ENCODE measurements around the gene SERINC3. TPM values are rescaled to one million over a fixed set of nuclear protein-coding genes. Genes with fewer than 3 reads are reported as not detected.

Gene SERINC3
- total RNA-seq, 2 experiments from 2014 or later: 39.5 to 40.2 TPM

DNA sequence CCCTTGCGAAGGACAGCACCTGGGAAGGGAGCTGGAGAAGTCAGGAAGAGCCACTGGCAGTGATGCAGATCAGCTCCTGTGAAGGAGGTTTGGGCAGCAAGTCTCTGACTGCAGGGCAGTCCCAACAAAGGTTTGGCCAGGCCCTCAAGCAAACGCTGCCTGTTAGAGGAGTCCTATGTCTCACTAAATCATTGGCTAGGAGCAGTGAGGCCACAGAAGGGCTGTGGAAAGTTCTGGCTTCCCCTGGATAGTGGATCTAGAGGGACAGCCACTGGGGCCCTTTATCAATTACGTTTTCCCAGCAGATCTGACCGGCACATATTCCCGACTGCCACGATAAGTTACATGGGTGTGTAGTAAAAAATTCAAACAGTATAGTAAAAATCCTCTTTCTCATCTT is 43.7 kb downstream of the SERINC3 start:
- intact Hi-C loops (cut with DNase I, micrococcal nuclease): loop anchor here in 1 of 2 experiments (5.0 to 10.0 kb wide), 6 partner anchors 134 to 487 kb away; partner anchors contain the start of genes FITM2, OSER1, STK4 and TOMM34
- TF ChIP-seq, protein P1, sequence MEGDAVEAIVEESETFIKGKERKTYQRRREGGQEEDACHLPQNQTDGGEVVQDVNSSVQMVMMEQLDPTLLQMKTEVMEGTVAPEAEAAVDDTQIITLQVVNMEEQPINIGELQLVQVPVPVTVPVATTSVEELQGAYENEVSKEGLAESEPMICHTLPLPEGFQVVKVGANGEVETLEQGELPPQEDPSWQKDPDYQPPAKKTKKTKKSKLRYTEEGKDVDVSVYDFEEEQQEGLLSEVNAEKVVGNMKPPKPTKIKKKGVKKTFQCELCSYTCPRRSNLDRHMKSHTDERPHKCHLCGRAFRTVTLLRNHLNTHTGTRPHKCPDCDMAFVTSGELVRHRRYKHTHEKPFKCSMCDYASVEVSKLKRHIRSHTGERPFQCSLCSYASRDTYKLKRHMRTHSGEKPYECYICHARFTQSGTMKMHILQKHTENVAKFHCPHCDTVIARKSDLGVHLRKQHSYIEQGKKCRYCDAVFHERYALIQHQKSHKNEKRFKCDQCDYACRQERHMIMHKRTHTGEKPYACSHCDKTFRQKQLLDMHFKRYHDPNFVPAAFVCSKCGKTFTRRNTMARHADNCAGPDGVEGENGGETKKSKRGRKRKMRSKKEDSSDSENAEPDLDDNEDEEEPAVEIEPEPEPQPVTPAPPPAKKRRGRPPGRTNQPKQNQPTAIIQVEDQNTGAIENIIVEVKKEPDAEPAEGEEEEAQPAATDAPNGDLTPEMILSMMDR (IDR thresholded peaks at IDR 0.05): no peak
- H3K27me3 ChIP-seq (ENCODE audit: control insufficient read depth in 1 of 2, insufficient read depth in 2 of 2, low read length in 2 of 2): no peaks in the 10 kb centered on the region
- Mint-ChIP-seq H3K27ac (peak overlapping the region; percentile 12), H3K9me3 (no peaks in the 10 kb centered on the region), H3K27me3 (no peaks in the 10 kb centered on the region), H3K4me3 (peak overlapping the region; percentile 49), H3K36me3 (ENCODE audit: low read depth) (peaks cover 34% of the 10 kb centered on the region), H3K4me1 (ENCODE audit: low read depth) (peaks cover 26% of the 10 kb centered on the region)
- DNase-seq (no peak), ATAC-seq (ENCODE audit: poor library complexity) (no peak)
- no peak overlapping the region for H3K4me3 ChIP-seq (ENCODE audit: low read length)
- POLR2A ChIA-PET: no interaction called here
- CTCF ChIA-PET: no interaction called here
- no peaks in the 10 kb centered on the region for H3K9me3 ChIP-seq (ENCODE audit: control insufficient read depth in 1 of 2, insufficient read depth in 1 of 2, low read length in 2 of 2)
- H3K36me3 ChIP-seq (ENCODE audit: insufficient read depth, low read length): peaks cover 28% of the 10 kb centered on the region
- H3K4me1 ChIP-seq (ENCODE audit: insufficient read depth, low read length): peaks cover 18% of the 10 kb centered on the region
- H3K27ac ChIP-seq (ENCODE audit: low read depth in 1 of 2, low read length in 2 of 2): no peak overlapping the region

DNA sequence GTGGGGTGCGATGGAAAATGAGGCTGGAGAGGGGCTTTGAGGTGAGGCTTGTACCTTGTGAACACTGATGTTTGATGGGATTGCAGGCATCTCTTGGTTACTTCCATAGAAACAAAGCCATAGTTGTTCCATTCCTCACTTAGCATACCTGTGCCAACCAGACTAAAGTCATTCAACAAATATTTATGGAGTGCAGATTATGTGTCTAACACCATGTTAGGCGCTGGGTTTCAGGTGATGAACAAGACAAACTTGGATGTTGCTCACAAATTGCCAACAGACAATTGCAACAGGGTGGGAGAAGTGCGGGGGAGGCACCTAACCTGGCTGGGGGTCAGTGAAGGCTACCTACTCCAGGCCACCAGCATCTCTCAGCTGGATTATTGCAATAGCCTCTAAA is 44.7 kb downstream of the SERINC3 start:
- ChIA-PET CTCF (no interaction called here), POLR2A (interaction anchor here (2.2 kb wide), 1 partner anchor 44 kb away, joined by 29 read pairs; the partner anchor contains the start of gene SERINC3)
- no peaks in the 10 kb centered on the region for H3K27me3 ChIP-seq (ENCODE audit: control insufficient read depth in 1 of 2, insufficient read depth in 2 of 2, low read length in 2 of 2)
- Mint-ChIP-seq H3K27ac (peak overlapping the region; percentile 96), H3K9me3 (no peaks in the 10 kb centered on the region), H3K27me3 (no peaks in the 10 kb centered on the region), H3K4me1 (ENCODE audit: low read depth) (peaks cover 26% of the 10 kb centered on the region), H3K36me3 (ENCODE audit: low read depth) (peaks cover 26% of the 10 kb centered on the region), H3K4me3 (peak overlapping the region; percentile 71)
- TF ChIP-seq, protein P1 (IDR thresholded peaks at IDR 0.05): no peak
- H3K4me3 ChIP-seq (ENCODE audit: low read length): no peak overlapping the region
- no peak for DNase-seq
- peaks cover 18% of the 10 kb centered on the region for H3K4me1 ChIP-seq (ENCODE audit: insufficient read depth, low read length)
- intact Hi-C loops (cut with DNase I, micrococcal nuclease): loop anchor here (2.0 to 10.0 kb wide), 7 partner anchors 46 to 488 kb away; partner anchors contain the start of genes FITM2 (in 1 of the 2), OSER1 (in 1 of the 2), SERINC3 (in 1 of the 2) and STK4 (in 1 of the 2)
- no peaks in the 10 kb centered on the region for H3K9me3 ChIP-seq (ENCODE audit: control insufficient read depth in 1 of 2, insufficient read depth in 1 of 2, low read length in 2 of 2)
- peaks cover 25% of the 10 kb centered on the region for H3K36me3 ChIP-seq (ENCODE audit: insufficient read depth, low read length)
- H3K27ac ChIP-seq (ENCODE audit: low read depth in 1 of 2, low read length in 2 of 2): peak overlapping the region in 1 of 2 donors; percentile 98
- ATAC-seq (ENCODE audit: poor library complexity): no peak

DNA sequence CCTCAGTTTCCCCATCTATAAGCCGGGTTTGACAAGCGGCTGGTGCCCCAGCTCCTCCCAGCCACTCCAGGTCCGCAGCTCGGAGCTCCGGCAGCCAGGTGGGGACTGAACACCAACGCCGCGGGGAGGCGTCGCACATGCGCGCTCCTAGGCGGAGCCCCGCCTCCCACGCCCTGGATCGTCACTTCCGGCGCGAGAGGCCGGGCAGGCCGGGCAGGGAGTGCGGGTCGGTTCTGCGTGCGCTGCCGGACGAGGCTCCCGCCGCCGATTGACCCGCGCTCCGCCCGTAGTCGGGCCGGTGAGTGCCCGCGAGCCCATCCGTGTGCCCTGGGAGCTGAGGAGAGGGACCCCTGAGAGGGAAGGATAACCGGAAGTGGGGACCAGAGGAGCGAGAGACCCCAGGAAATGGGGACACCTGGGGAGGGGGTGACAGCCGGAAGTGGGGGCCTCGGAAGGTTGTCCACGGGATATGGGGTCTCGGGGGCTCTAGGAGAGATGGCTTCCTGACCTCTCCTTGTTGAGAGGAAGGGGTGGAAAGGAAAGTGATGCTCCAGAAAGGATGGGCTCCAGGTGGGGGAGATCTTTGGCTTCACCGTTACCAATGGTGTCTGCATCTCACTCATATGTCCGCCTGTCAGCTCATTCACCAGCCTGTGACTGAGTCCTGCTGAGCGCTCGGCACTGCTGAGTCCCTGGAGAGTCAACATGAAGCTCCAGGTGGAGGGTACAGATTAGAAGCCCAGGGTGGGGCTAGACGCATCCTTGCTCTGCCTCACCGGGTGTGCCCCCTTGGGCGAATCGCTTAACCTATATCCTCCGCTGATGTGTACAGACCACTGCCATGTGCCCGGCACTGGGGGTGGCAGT is 45.9 kb downstream of the SERINC3 start, which contains the start of gene TTPAL:
Gene TTPAL (plus strand): TSS at position 181 of the 867 bp plus-strand sequence. CDS start 4,126 bp downstream, outside the sequence.
- TF ChIP-seq, protein P1 (IDR thresholded peaks at IDR 0.05): no peak
- peak within 1 kb of the TSS; percentile 90 for H3K4me3 ChIP-seq (ENCODE audit: low read length)
- no peaks in the 10 kb centered on the region for H3K27me3 Mint-ChIP-seq
- ATAC-seq (ENCODE audit: poor library complexity) (peak; percentile 95), DNase-seq (peak; percentile 75 to 95 (median 86))
- H3K9me3 Mint-ChIP-seq: no peaks in the 10 kb centered on the region
- peaks cover 15% of the 10 kb centered on the region for H3K36me3 Mint-ChIP-seq (ENCODE audit: low read depth)
- H3K27me3 ChIP-seq (ENCODE audit: control insufficient read depth in 1 of 2, insufficient read depth in 2 of 2, low read length in 2 of 2): no peaks in the 10 kb centered on the region
- peak within 1 kb of the TSS; percentile 96 for H3K27ac Mint-ChIP-seq
- peaks cover 18% of the 10 kb centered on the region for H3K4me1 ChIP-seq (ENCODE audit: insufficient read depth, low read length)
- peak within 1 kb of the TSS; percentile 95 for H3K4me3 Mint-ChIP-seq
- H3K27ac ChIP-seq (ENCODE audit: low read depth in 1 of 2, low read length in 2 of 2): peak within 1 kb of the TSS; percentile 89 to 98
- intact Hi-C loops (cut with DNase I, micrococcal nuclease): loop anchor here (1.0 to 10.0 kb wide), 9 partner anchors 45 to 489 kb away; partner anchors contain the start of genes FITM2 (in 1 of the 2), OSER1 (in 1 of the 2), SERINC3 (in 1 of the 2) and STK4 (in 1 of the 2)
- POLR2A ChIA-PET: interaction anchor here (0.6 to 2.2 kb wide), 12 partner anchors 11 to 409 kb away, joined by 3 to 29 read pairs (median 4); partner anchors contain the start of genes OSER1 and SERINC3
- H3K4me1 Mint-ChIP-seq (ENCODE audit: low read depth): peaks cover 26% of the 10 kb centered on the region
- CTCF ChIA-PET: interaction anchor here (0.6 to 1.8 kb wide), 5 partner anchors 81 to 259 kb away, joined by 3 to 6 read pairs (median 4); no protein-coding TSS in a partner anchor
- no peaks in the 10 kb centered on the region for H3K9me3 ChIP-seq (ENCODE audit: control insufficient read depth in 1 of 2, insufficient read depth in 1 of 2, low read length in 2 of 2)
- peaks cover 13% of the 10 kb centered on the region for H3K36me3 ChIP-seq (ENCODE audit: insufficient read depth, low read length)
